Sigmoid colon (tissue), 3 donors: ENCODE results near the gene WDR75.

ENCODE experiments used
- POLR2A ChIP-seq, 2 donors: fragments of 450-650 bp; IDR thresholded peaks; one replicate each; pipeline ENCODE4 v1.6.1; 2016; ENCODE audit warnings: antibody characterized with exemption in 2 of 2, mild to moderate bottlenecking in 2 of 2, moderate library complexity in 2 of 2
- TF ChIP-seq, protein P1 (sequence below), 4 experiments: fragments of 450-650 bp in 3 of 4; fragments of 200-600 bp in 1 of 4; IDR thresholded peaks; one replicate each; pipeline ENCODE4 v1.5.1; 2016 to 2019; ENCODE audit warnings: antibody characterized with exemption in 4 of 4, mild to moderate bottlenecking in 3 of 4, moderate library complexity in 2 of 4

GRCh38 chr2:189408294-189408693 is 33.0 kb upstream of the WDR75 start:
- TF ChIP-seq, protein P1, sequence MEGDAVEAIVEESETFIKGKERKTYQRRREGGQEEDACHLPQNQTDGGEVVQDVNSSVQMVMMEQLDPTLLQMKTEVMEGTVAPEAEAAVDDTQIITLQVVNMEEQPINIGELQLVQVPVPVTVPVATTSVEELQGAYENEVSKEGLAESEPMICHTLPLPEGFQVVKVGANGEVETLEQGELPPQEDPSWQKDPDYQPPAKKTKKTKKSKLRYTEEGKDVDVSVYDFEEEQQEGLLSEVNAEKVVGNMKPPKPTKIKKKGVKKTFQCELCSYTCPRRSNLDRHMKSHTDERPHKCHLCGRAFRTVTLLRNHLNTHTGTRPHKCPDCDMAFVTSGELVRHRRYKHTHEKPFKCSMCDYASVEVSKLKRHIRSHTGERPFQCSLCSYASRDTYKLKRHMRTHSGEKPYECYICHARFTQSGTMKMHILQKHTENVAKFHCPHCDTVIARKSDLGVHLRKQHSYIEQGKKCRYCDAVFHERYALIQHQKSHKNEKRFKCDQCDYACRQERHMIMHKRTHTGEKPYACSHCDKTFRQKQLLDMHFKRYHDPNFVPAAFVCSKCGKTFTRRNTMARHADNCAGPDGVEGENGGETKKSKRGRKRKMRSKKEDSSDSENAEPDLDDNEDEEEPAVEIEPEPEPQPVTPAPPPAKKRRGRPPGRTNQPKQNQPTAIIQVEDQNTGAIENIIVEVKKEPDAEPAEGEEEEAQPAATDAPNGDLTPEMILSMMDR (IDR thresholded peaks at IDR 0.05) = no peak
- TF ChIP-seq POLR2A (IDR thresholded peaks at IDR 0.05) = no peak
